HG03196 (cell line): ENCODE results near the gene PARP8.

ENCODE experiments used
- ATAC-seq: cut with Tn5 transposase; IDR thresholded peaks from one replicate; pipeline ENCODE4 v1.9.1; 2021; ENCODE audit not compliant: unreplicated experiment

PARP8 gene

GRCh38 chr5:50726475-50727148 lies 60.2 kb downstream of the PARP8 start:
- no peak for ATAC-seq

- ATAC-seq = no peak
These were observed 60.7 kb downstream of the PARP8 start for GRCh38 chr5:50727149-50727496.

GRCh38 chr5:50727845-50728244 lies 61.4 kb downstream of the PARP8 start:
- no peak for ATAC-seq

- no peak for ATAC-seq
These were observed 63.9 kb downstream of the PARP8 start for GRCh38 chr5:50730336-50730735.

GRCh38 chr5:50730841-50731240 lies 64.4 kb downstream of the PARP8 start:
- no peak for ATAC-seq

GRCh38 chr5:50733741-50734140 lies 67.3 kb downstream of the PARP8 start:
- ATAC-seq = no peak

- ATAC-seq = no peak
These were observed 72.4 kb downstream of the PARP8 start for GRCh38 chr5:50738864-50739263.

GRCh38 chr5:50740832-50741231 lies 74.4 kb downstream of the PARP8 start:
- ATAC-seq = no peak

GRCh38 chr5:50744776-50745175 lies 78.3 kb downstream of the PARP8 start:
- peak; percentile 50 for ATAC-seq

GRCh38 chr5:50745221-50745910 lies 78.9 kb downstream of the PARP8 start:
- no peak for ATAC-seq

GRCh38 chr5:50749181-50749580 lies 82.7 kb downstream of the PARP8 start:
- ATAC-seq = no peak

- ATAC-seq = no peak
These were observed 83.4 kb downstream of the PARP8 start for GRCh38 chr5:50749873-50750272.

- peak; percentile 91 for ATAC-seq
These were observed 84.7 kb downstream of the PARP8 start for GRCh38 chr5:50751064-50751657.

- no peak for ATAC-seq
These were observed 86.4 kb downstream of the PARP8 start for GRCh38 chr5:50752800-50753199.

GRCh38 chr5:50759526-50760270 lies 93.3 kb downstream of the PARP8 start:
- no peak for ATAC-seq

GRCh38 chr5:50763351-50763750 lies 96.9 kb downstream of the PARP8 start:
- no peak for ATAC-seq

- ATAC-seq = no peak
These were observed 97.4 kb downstream of the PARP8 start for GRCh38 chr5:50763846-50764245.

- ATAC-seq = no peak
These were observed 99.6 kb downstream of the PARP8 start for GRCh38 chr5:50766042-50766441.

- no peak for ATAC-seq
These were observed 100.0 kb downstream of the PARP8 start for GRCh38 chr5:50766462-50766861.

GRCh38 chr5:50766967-50767366 lies 100.5 kb downstream of the PARP8 start:
- no peak for ATAC-seq

- no peak for ATAC-seq
These were observed 101.2 kb downstream of the PARP8 start for GRCh38 chr5:50767588-50767987.

- no peak for ATAC-seq
These were observed 102.2 kb downstream of the PARP8 start for GRCh38 chr5:50768634-50769033.
